OCI-LY1 (cell line): ENCODE data around the gene GPC2.

Experiments
- H2AFZ ChIP-seq: fragments of 200-600 bp; sonication (generic), shearing (Covaris generic); 2 replicates; pipeline ENCODE4 v1.6.0; 2014; ENCODE audit warnings: antibody characterized with exemption, mild to moderate bottlenecking, low read length
- H3F3A ChIP-seq: fragments of 200-600 bp; sonication (generic), shearing (Covaris generic); 2 replicates; pipeline ENCODE4 v1.6.0; 2014; ENCODE audit warnings: mild to moderate bottlenecking, antibody characterized with exemption, low read length, moderate library complexity; ENCODE audit not compliant: insufficient read depth
- H3K27ac ChIP-seq: fragments of 200-600 bp; sonication (generic); 2 replicates; pipeline ENCODE4 v1.5.1; 2014; ENCODE audit warnings: low read length, mixed run types, mild to moderate bottlenecking, low read depth; ENCODE audit not compliant: poor library complexity, severe bottlenecking
- H3K27me3 ChIP-seq: fragments of 200-600 bp; sonication (generic); 2 replicates; pipeline ENCODE4 v1.6.0; 2014; ENCODE audit warnings: antibody characterized with exemption, mild to moderate bottlenecking, low read length, moderate library complexity; ENCODE audit not compliant: insufficient read depth
- H3K36me3 ChIP-seq: fragments of 200-600 bp; sonication (generic); 2 replicates; pipeline ENCODE4 v1.6.1; 2014; ENCODE audit warnings: mild to moderate bottlenecking, antibody characterized with exemption, low read length, moderate library complexity, mixed read lengths; ENCODE audit not compliant: insufficient read depth
- H3K4me1 ChIP-seq: fragments of 200-600 bp; sonication (generic); 2 replicates; pipeline ENCODE4 v1.5.1; 2014; ENCODE audit warnings: mild to moderate bottlenecking, low read length, moderate library complexity; ENCODE audit not compliant: insufficient read depth, severe bottlenecking
- H3K4me2 ChIP-seq: fragments of 200-600 bp; sonication (generic), shearing (Covaris generic); 2 replicates; pipeline ENCODE4 v1.6.1; 2014; ENCODE audit warnings: low read length
- H3K4me3 ChIP-seq: fragments of 200-600 bp; sonication (generic); 2 replicates; pipeline ENCODE4 v1.5.1; 2014; ENCODE audit warnings: low read length, low read depth, mild to moderate bottlenecking, mixed read lengths; ENCODE audit not compliant: poor library complexity, severe bottlenecking
- H3K79me2 ChIP-seq: fragments of 200-600 bp; shearing (Covaris generic); 2 replicates; pipeline ENCODE4 v1.6.1; 2016; ENCODE audit warnings: mixed run types, low read length, mixed read lengths; ENCODE audit not compliant: insufficient read depth
- H3K9ac ChIP-seq: fragments of 200-600 bp; sonication (generic), shearing (Covaris generic); 2 replicates; pipeline ENCODE4 v1.6.1; 2014; ENCODE audit warnings: mild to moderate bottlenecking, low read length, mixed read lengths
- H3K9me2 ChIP-seq: fragments of 200-600 bp; sonication (generic), shearing (Covaris generic); 2 replicates; pipeline ENCODE4 v1.6.1; 2014; ENCODE audit warnings: low read depth, mild to moderate bottlenecking, low read length, mixed read lengths
- H3K9me3 ChIP-seq: fragments of 200-600 bp; shearing (Covaris generic); 2 replicates; pipeline ENCODE4 v1.6.1; 2014; ENCODE audit warnings: low read length, mixed read lengths
- H4K20me1 ChIP-seq: fragments of 200-600 bp; sonication (generic), shearing (Covaris generic); 2 replicates; pipeline ENCODE4 v1.6.0; 2016; ENCODE audit warnings: mild to moderate bottlenecking, low read length; ENCODE audit not compliant: insufficient read depth
- EZH2 ChIP-seq: fragments of 200-600 bp; sonication (generic), shearing (Covaris generic); IDR thresholded peaks from 2 replicates; pipeline ENCODE4 v1.8.0; 2017; ENCODE audit warnings: borderline replicate concordance, mixed run types, mild to moderate bottlenecking, antibody characterized with exemption, low read length, moderate library complexity, mixed read lengths
- TF ChIP-seq, protein P1 (sequence below): fragments of 200-600 bp; sonication (generic), shearing (Covaris generic); IDR thresholded peaks from 2 replicates; pipeline ENCODE4 v1.5.1; 2017; ENCODE audit warnings: mild to moderate bottlenecking, antibody characterized with exemption, low read length, moderate library complexity, mixed read lengths

The GPC2 gene

DNA sequence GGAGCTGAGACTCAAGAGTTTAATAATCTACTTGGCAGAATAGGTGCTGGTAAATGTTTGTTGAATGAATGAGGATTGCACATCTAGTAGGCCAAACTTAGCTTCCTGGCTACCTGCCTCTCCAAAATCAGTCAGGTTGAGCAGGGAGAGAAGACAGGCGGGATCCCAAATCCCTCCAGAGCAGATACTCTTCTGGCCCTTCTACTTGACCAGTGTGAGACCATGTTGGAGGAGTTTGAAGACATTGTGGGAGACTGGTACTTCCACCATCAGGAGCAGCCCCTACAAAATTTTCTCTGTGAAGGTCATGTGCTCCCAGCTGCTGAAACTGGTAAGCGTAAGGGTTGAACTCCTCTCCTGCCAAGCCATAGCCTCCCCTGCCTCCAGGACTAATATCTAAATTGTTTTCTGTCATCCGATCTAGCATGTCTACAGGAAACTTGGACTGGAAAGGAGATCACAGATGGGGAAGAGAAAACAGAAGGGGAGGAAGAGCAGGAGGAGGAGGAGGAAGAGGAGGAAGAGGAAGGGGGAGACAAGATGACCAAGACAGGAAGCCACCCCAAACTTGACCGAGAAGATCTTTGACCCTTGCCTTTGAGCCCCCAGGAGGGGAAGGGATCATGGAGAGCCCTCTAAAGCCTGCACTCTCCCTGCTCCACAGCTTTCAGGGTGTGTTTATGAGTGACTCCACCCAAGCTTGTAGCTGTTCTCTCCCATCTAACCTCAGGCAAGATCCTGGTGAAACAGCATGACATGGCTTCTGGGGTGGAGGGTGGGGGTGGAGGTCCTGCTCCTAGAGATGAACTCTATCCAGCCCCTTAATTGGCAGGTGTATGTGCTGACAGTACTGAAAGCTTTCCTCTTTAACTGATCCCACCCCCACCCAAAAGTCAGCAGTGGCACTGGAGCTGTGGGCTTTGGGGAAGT, 52.6 kb downstream of the GPC2 start:
- no peaks in the 10 kb centered on the region for H3K9me2 ChIP-seq
- no peak for TF ChIP-seq EZH2
- TF ChIP-seq, protein P1, sequence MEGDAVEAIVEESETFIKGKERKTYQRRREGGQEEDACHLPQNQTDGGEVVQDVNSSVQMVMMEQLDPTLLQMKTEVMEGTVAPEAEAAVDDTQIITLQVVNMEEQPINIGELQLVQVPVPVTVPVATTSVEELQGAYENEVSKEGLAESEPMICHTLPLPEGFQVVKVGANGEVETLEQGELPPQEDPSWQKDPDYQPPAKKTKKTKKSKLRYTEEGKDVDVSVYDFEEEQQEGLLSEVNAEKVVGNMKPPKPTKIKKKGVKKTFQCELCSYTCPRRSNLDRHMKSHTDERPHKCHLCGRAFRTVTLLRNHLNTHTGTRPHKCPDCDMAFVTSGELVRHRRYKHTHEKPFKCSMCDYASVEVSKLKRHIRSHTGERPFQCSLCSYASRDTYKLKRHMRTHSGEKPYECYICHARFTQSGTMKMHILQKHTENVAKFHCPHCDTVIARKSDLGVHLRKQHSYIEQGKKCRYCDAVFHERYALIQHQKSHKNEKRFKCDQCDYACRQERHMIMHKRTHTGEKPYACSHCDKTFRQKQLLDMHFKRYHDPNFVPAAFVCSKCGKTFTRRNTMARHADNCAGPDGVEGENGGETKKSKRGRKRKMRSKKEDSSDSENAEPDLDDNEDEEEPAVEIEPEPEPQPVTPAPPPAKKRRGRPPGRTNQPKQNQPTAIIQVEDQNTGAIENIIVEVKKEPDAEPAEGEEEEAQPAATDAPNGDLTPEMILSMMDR = no peak
- H3K4me1 ChIP-seq = peaks cover 48% of the 10 kb centered on the region
- H4K20me1 ChIP-seq = no peaks in the 10 kb centered on the region
- H3K9me3 ChIP-seq = no peaks in the 10 kb centered on the region
- no peaks in the 10 kb centered on the region for H3K27me3 ChIP-seq
- H3K4me2 ChIP-seq = peak overlapping the region; percentile 32
- H3K27ac ChIP-seq = peak overlapping the region; percentile 65
- no peaks in the 10 kb centered on the region for H3F3A ChIP-seq
- peak overlapping the region; percentile 24; the same call in 1 of the 2 replicates for H3K9ac ChIP-seq
- no peak overlapping the region for H2AFZ ChIP-seq
- H3K36me3 ChIP-seq = peaks cover 18% of the 10 kb centered on the region; the same call in 1 of the 2 replicates
- H3K79me2 ChIP-seq = no peaks in the 10 kb centered on the region
- H3K4me3 ChIP-seq = peak overlapping the region; percentile 70

DNA sequence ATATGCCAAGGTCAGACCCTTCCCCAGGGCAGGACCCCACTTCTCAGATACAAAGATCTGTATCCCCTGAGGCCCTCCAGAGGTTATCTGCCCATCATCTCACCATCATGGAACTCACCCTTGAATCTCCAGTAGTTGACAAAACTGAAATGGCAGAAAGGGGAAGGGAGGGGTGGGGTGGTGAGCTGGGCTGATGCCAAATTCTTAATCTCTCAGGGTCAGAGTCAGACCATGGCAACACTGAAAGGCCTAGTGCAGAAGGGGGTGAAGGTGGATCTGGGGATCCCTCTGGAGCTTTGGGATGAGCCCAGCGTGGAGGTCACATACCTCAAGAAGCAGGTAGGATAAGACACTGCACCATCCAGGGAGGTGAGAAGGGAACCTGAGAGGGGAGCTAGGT, 54.6 kb downstream of the GPC2 start:
- H3K4me2 ChIP-seq = peak overlapping the region; percentile 2; the same call in 1 of the 2 replicates
- no peak for TF ChIP-seq EZH2
- TF ChIP-seq, protein P1 = no peak
- peak overlapping the region; percentile 35 for H3K27ac ChIP-seq
- H3K9me3 ChIP-seq = no peaks in the 10 kb centered on the region
- H3K79me2 ChIP-seq = no peaks in the 10 kb centered on the region
- no peaks in the 10 kb centered on the region for H4K20me1 ChIP-seq
- H3F3A ChIP-seq = no peaks in the 10 kb centered on the region
- no peak overlapping the region; the same call in 1 of the 2 replicates for H3K9ac ChIP-seq
- peaks cover 47% of the 10 kb centered on the region for H3K4me1 ChIP-seq
- H3K36me3 ChIP-seq = peaks cover 18% of the 10 kb centered on the region; the same call in 1 of the 2 replicates
- H3K27me3 ChIP-seq = no peaks in the 10 kb centered on the region
- H3K9me2 ChIP-seq = no peaks in the 10 kb centered on the region
- H2AFZ ChIP-seq = no peak overlapping the region
- H3K4me3 ChIP-seq = no peak overlapping the region

DNA sequence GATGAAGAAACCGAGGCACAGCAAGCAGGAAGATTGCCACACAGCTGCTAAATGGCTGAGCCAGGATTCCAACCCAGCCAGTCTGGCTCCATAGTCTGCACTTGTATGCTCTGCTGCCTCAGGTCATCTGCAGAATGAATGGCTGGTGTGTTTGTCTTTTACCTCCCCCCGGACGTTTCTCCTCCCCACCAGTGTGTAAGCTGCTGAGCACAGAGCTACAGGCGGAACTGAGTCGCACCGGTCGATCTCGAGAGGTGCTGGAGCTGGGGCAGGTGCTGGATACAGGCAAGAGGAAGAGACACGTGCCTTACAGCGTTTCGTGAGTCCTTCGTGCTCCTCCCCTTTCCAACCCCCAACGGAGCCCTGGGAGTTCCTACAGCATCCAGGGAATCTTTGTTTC, 55.1 kb downstream of the GPC2 start:
- H3K9me2 ChIP-seq = no peaks in the 10 kb centered on the region
- H3K4me2 ChIP-seq = peak overlapping the region; percentile 2; the same call in 1 of the 2 replicates
- no peak overlapping the region for H3K4me3 ChIP-seq
- TF ChIP-seq EZH2 = no peak
- TF ChIP-seq, protein P1 = no peak
- peaks cover 18% of the 10 kb centered on the region; the same call in 1 of the 2 replicates for H3K36me3 ChIP-seq
- H3K27me3 ChIP-seq = no peaks in the 10 kb centered on the region
- H3K4me1 ChIP-seq = peaks cover 45% of the 10 kb centered on the region
- H3F3A ChIP-seq = no peaks in the 10 kb centered on the region
- H2AFZ ChIP-seq = no peak overlapping the region
- H4K20me1 ChIP-seq = no peaks in the 10 kb centered on the region
- H3K27ac ChIP-seq = peak overlapping the region; percentile 35
- no peaks in the 10 kb centered on the region for H3K9me3 ChIP-seq
- no peak overlapping the region; the same call in 1 of the 2 replicates for H3K9ac ChIP-seq
- H3K79me2 ChIP-seq = no peaks in the 10 kb centered on the region
